ENCODE measurements around the gene SEPTIN8.
A peak's percentile ranks its signal among the peaks of the same experiment; 100 is the strongest.

SEPTIN8 gene

GRCh38 chr5:132764671-132765238, 12.3 kb downstream of the SEPTIN8 start:
- no peak for DNase-seq (ENCODE audit: low spot score)

DNA sequence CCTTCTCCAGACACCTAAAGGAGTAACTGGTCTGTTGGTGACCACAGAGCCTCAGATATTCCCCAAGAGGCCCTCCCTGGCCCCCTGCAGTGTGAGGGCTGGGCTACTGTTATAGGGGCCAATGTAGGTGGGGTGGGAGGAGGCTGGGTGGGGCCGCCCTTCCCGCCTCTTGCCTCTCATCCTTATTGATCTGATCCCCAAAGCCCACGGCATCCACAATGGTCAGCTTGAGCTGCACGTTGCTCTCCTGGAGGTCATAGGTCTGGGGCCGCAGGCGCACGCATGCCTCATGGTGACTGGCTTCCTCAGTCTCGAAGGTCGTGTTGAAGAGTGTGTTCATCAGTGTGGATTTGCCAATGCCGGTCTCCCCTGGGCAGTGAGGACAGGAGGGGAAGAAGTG, 13.0 kb downstream of the SEPTIN8 start:
- no peak for DNase-seq (ENCODE audit: low spot score)

- no peak for DNase-seq (ENCODE audit: low spot score)
These were observed 13.6 kb downstream of the SEPTIN8 start for GRCh38 chr5:132763181-132764036.

GRCh38 chr5:132762246-132763000, 14.6 kb downstream of the SEPTIN8 start:
- no peak for DNase-seq (ENCODE audit: low spot score)

- DNase-seq (ENCODE audit: low spot score), result no peak
These were observed 15.5 kb downstream of the SEPTIN8 start for GRCh38 chr5:132761321-132762240.

GRCh38 chr5:132760601-132761317, 16.3 kb downstream of the SEPTIN8 start:
- no peak for DNase-seq (ENCODE audit: low spot score)

DNA sequence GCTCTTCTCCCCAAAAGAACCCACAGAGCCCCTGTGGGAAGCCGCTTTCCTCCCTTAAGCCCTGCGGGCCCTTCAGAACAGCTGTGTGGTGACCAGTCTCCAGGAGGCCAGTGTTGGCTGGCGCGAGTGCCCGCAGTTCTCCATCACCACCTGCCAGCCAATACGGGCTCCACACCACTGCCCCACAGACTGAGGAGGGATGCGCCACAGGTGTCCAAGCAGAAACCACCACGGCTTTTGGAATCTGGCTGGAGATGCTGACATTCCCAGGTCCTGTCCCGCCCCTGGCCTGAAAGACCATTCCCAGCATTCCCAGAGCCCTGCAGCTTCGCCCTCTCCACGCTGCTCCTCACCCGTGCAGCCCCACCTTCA, 17.0 kb downstream of the SEPTIN8 start:
- DNase-seq (ENCODE audit: low spot score), result no peak

DNA sequence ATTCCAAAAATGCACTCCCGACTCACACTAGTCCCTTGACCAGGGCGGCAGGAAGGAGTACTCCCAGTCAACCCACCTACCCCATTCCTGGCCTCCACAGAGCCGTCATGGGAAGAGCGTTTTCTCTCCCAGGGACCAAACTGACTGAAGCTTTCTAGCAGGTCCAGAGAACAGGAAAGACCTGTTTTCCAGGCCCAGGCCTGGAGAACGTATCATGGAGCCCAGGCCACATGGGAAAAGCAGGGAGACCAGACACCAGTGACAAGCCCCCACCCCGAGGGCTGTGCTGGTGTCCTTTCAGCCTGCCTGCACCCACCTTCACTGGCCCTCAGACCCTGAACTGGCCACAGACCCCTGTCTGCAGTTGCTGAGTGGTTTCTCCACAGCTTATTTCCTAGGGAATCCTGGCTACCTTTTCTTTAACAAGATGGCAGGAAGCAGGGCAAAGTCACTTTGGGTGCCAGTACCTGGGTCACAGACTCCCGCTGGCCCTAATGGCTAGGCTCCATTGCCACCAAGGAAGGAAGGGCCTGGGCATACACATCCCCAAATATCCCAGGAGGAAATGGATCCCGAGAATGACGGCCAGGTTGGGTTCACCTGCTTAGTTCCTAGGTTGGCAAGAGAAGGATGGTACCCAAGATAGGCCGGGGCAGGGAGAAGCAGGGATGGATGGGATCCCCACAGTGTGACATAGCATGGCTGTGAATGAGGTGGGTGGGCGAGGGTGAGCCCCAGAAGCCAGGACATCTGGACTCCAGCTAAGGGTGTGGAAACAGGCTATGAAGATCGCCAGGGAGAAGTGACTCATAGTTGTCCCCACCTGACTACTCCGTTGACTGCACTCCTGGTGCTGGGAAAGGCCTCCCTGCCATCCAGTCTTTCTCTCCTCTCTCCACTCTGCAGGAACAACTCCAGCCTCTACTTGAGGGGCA, 17.7 kb downstream of the SEPTIN8 start:
- no peak for DNase-seq (ENCODE audit: low spot score)

GRCh38 chr5:132758451-132758850, 18.6 kb downstream of the SEPTIN8 start:
- DNase-seq (ENCODE audit: low spot score), result no peak

DNA sequence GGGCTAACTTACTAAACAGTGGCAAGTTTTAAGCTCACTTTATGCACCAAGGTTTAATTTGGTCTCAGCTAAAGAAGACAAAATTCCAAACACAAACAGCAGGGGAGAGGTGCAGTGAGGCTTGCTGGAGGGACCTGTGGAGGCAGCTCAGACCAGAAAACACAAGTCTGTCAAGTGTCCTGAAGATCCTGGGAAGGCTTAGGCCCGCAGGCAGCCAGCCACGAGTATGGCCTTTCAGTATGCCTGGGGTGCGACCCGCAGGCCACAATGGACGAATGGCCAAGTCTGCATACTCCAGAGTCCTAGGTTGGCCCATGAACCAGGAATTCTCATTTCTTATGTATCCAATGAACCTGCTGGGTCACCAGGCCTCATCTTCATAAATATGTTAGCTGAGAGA, 20.5 kb downstream of the SEPTIN8 start:
- no peak for DNase-seq (ENCODE audit: low spot score)

- DNase-seq (ENCODE audit: low spot score), result peak; percentile 20
These were observed 22.1 kb downstream of the SEPTIN8 start for GRCh38 chr5:132754947-132755346.

DNA sequence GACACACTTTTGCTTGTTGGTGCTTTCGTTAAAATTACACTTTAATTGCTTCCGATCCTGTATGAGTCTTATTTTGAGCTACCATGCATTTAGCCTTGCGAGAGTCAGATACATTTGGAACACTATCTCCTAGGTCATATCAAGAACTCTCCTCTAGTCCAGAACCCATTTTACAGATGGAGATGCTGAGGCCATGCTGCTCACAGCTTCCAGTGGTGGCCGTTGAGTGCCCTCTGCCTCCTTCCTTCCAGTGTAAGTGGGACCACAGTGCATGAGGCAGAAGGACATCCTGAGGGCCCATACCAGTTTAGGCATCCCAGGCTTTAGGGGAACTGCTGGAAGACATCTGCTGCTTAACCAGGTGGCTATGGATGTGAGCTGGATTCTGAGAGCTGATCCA, 22.9 kb downstream of the SEPTIN8 start:
- no peak for DNase-seq (ENCODE audit: low spot score)

GRCh38 chr5:132753135-132753987, 23.7 kb downstream of the SEPTIN8 start:
- peak; percentile 26 for DNase-seq (ENCODE audit: low spot score)

DNA sequence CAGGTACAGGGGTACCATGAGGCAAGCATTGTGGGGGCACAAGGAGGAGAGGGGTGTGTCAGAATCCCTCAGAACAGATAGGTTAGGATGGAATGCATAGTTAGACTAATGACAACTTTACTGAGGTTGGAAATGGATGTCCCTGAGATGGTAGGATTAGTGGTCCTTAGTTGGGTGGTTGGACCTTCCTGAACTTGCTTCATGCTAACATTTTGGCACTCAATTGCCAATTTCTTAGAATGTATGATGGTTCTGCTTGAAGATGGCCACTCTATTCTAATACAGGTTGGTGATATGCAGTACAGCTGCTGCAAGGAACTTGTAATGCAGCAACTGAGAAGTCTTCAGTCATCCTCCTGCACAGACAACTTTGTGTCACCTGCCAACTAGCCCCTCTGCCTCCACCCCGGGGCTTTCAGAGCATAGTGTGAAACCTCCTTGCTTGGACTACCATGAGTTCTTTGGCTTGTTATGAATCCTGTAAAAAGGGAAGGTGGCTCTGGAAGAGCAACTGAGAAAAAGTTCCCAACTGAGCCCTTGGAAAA, 24.4 kb downstream of the SEPTIN8 start:
- no peak for DNase-seq (ENCODE audit: low spot score)

DNA sequence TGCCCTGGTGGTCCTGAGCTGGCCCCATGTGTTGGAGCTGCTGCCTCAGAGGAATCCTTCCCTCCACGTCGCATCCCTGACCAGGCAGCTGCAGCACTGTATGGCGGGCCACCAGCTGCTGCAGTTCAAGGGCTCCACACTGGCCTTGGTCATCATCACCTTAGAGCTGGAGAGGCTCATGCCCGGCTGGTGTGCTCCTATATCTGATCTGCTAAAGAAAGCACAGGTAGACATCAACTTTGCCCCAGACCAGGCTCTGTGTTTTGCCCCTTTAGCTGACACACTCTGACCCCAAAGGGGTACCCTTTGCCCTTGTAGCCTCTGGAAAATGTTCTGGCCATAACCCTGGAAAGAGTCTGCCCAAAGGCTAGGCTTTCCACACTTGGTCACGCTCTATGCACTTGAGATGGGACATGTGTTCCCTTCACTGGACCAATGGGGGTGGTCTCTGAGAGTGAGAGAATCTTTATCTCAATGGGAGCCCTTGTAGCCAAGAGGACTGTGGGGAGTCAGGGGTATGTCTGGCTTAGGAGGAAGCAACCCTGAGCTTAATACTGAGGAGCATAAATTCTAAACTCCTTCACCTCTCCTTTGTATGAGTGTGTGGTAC, 25.0 kb downstream of the SEPTIN8 start:
- DNase-seq (ENCODE audit: low spot score), result no peak

- DNase-seq (ENCODE audit: low spot score), result no peak
These were observed 25.6 kb downstream of the SEPTIN8 start for GRCh38 chr5:132751444-132751843.

GRCh38 chr5:132750471-132751230, 26.4 kb downstream of the SEPTIN8 start:
- DNase-seq (ENCODE audit: low spot score), result no peak

- DNase-seq (ENCODE audit: low spot score), result no peak
These were observed 27.5 kb downstream of the SEPTIN8 start for GRCh38 chr5:132749506-132749905.
